Measurements from ENCODE around the gene MLX.

DNA sequence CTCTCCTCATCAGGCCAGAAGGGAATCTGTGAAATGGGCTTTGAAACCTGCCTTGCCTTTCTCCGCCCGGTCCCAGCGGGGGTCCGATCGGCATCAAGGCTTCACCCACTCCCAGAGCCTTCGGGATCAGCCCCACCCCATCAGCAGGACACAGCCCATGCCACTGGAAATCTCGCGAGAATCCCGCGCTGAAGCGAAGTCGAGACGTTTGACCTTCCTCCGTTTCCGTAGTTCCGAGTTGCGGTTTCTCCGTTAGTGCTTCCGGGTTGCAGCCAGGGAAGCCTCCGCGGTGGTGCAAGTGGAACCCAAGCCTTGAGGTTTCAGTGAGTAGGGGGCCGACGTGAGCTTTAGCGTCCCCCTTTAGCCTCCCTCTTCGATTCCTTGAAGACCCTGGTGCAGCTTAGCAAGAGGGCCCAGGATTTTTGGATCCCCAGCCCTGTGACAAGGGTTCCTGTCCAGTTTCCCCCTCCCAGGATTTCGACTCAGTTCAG, 5.0 kb upstream of the MLX start, which contains the start of gene COASY:
- TF ChIP-seq, protein P1, sequence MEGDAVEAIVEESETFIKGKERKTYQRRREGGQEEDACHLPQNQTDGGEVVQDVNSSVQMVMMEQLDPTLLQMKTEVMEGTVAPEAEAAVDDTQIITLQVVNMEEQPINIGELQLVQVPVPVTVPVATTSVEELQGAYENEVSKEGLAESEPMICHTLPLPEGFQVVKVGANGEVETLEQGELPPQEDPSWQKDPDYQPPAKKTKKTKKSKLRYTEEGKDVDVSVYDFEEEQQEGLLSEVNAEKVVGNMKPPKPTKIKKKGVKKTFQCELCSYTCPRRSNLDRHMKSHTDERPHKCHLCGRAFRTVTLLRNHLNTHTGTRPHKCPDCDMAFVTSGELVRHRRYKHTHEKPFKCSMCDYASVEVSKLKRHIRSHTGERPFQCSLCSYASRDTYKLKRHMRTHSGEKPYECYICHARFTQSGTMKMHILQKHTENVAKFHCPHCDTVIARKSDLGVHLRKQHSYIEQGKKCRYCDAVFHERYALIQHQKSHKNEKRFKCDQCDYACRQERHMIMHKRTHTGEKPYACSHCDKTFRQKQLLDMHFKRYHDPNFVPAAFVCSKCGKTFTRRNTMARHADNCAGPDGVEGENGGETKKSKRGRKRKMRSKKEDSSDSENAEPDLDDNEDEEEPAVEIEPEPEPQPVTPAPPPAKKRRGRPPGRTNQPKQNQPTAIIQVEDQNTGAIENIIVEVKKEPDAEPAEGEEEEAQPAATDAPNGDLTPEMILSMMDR (IDR thresholded peaks at IDR 0.05; ENCODE audit: insufficient read depth, low read length, poor library complexity, severe bottlenecking) = no peak
- TF ChIP-seq EZH2phosphoT487 (conservative IDR thresholded peaks at IDR 0.05; ENCODE audit: low read length) = no peak

Data from SU-DHL-6 (cell line).